ENCODE data around the gene KIF16B. TPM values are rescaled to one million over a fixed set of nuclear protein-coding genes. Genes with fewer than 3 reads are reported as not detected.

Gene KIF16B
- total RNA-seq, 3 donors from 2014 or later, result 23.8 to 47.9 (median 36.9) TPM

DNA sequence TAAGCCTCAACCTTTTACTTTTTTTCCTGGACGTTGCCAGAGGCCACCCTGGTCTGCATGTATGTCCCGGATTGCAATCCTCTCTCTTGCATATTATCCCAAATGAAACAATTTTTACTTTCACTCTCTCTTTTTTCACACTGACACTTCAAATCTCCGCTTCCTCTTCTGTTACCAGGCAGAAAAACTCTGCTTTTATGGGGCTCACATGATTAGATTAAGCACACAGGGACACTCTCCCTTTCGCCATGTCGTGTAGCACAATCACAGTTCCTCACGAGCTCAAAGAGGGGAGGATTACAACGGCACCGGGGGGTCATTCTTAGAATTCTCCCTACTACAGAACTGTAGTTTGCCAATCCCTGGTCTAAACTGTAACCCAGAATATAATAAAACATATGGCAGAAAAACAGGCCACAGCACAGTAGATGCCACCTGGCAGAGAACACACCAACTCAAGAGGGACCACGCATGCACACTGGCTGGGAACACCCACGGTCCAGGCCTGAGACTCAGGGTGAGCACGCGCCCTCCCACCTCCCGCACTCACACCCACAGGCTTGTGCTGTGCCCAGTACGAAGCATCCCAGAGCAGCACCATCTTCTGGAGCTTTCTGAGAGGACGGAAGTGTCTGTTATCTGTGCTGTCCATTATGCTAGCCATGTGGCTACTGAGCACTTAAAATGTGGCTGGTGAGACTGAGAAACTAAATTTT is 288.7 kb downstream of the KIF16B start:
- Histone ChIP-seq H3K36me3 (no peaks in the 10 kb centered on the region), H3K27me3 (no peaks in the 10 kb centered on the region), H3K4me1 (no peaks in the 10 kb centered on the region), H3K9me3 (no peaks in the 10 kb centered on the region), H3K4me3 (no peak overlapping the region), H3K27ac (no peak overlapping the region)
- intact Hi-C loops (cut with DNase I; ENCODE audit: low total_unique reads), result no loop called here
- no peak for DNase-seq (ENCODE audit: low spot score in 2 of 2)
- TF ChIP-seq, protein P1, sequence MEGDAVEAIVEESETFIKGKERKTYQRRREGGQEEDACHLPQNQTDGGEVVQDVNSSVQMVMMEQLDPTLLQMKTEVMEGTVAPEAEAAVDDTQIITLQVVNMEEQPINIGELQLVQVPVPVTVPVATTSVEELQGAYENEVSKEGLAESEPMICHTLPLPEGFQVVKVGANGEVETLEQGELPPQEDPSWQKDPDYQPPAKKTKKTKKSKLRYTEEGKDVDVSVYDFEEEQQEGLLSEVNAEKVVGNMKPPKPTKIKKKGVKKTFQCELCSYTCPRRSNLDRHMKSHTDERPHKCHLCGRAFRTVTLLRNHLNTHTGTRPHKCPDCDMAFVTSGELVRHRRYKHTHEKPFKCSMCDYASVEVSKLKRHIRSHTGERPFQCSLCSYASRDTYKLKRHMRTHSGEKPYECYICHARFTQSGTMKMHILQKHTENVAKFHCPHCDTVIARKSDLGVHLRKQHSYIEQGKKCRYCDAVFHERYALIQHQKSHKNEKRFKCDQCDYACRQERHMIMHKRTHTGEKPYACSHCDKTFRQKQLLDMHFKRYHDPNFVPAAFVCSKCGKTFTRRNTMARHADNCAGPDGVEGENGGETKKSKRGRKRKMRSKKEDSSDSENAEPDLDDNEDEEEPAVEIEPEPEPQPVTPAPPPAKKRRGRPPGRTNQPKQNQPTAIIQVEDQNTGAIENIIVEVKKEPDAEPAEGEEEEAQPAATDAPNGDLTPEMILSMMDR (IDR thresholded peaks at IDR 0.05), result no peak
- TF ChIP-seq POLR2A (IDR thresholded peaks at IDR 0.05) (no peak), POLR2AphosphoS5 (IDR thresholded peaks at IDR 0.05) (no peak)

DNA sequence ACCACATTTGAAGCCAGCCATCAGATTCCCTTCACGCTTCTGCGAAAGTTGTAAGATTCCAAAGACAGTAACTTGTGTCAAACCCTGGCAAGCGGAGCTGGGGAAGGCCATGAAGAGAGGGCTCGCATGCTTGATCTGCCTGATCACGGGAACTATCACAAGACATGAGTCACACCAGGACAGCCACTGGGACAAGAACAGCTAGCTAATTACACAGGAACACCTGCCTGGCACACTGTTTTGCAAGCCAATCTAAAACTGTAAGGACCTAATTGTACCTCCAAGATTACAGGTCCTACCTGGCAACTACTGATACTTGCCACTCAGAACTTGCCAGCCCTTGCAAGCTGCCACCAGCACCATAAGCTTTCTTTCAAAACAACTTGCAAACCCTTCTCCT is 289.3 kb downstream of the KIF16B start:
- H3K4me3 ChIP-seq, result no peak overlapping the region
- H3K9me3 ChIP-seq, result no peaks in the 10 kb centered on the region
- H3K4me1 ChIP-seq, result no peaks in the 10 kb centered on the region
- H3K36me3 ChIP-seq, result no peaks in the 10 kb centered on the region
- TF ChIP-seq, protein P1 (IDR thresholded peaks at IDR 0.05), result no peak
- TF ChIP-seq POLR2A (IDR thresholded peaks at IDR 0.05), result no peak
- no peak for TF ChIP-seq POLR2AphosphoS5 (IDR thresholded peaks at IDR 0.05)
- H3K27me3 ChIP-seq, result no peaks in the 10 kb centered on the region
- H3K27ac ChIP-seq, result no peak overlapping the region
- no peak for DNase-seq (ENCODE audit: low spot score in 2 of 2)
- intact Hi-C loops (cut with DNase I; ENCODE audit: low total_unique reads), result no loop called here

- no peaks in the 10 kb centered on the region for H3K36me3 ChIP-seq
- no peaks in the 10 kb centered on the region for H3K27me3 ChIP-seq
- intact Hi-C loops (cut with DNase I; ENCODE audit: low total_unique reads), result no loop called here
- no peak overlapping the region for H3K27ac ChIP-seq
- H3K4me3 ChIP-seq, result no peak overlapping the region
- TF ChIP-seq POLR2AphosphoS5 (IDR thresholded peaks at IDR 0.05), result no peak
- TF ChIP-seq, protein P1 (IDR thresholded peaks at IDR 0.05), result no peak
- TF ChIP-seq POLR2A (IDR thresholded peaks at IDR 0.05), result no peak
- DNase-seq (ENCODE audit: low spot score in 2 of 2), result no peak
- H3K9me3 ChIP-seq, result no peaks in the 10 kb centered on the region
- no peaks in the 10 kb centered on the region for H3K4me1 ChIP-seq
Measured at GRCh38 chr20:16283307-16283706, 289.9 kb downstream of the KIF16B start.

- DNase-seq (ENCODE audit: low spot score in 2 of 2), result no peak
- intact Hi-C loops (cut with DNase I; ENCODE audit: low total_unique reads), result no loop called here
Measured at GRCh38 chr20:16280219-16280618, 293.0 kb downstream of the KIF16B start.

GRCh38 chr20:16279320-16279719 is 293.9 kb downstream of the KIF16B start:
- H3K4me1 ChIP-seq, result no peaks in the 10 kb centered on the region
- H3K27me3 ChIP-seq, result no peaks in the 10 kb centered on the region
- H3K27ac ChIP-seq, result no peak overlapping the region
- H3K9me3 ChIP-seq, result no peaks in the 10 kb centered on the region
- intact Hi-C loops (cut with DNase I; ENCODE audit: low total_unique reads), result no loop called here
- TF ChIP-seq POLR2A (IDR thresholded peaks at IDR 0.05) (no peak), POLR2AphosphoS5 (IDR thresholded peaks at IDR 0.05) (no peak)
- TF ChIP-seq, protein P1 (IDR thresholded peaks at IDR 0.05), result no peak
- H3K4me3 ChIP-seq, result no peak overlapping the region
- DNase-seq (ENCODE audit: low spot score in 2 of 2), result no peak
- H3K36me3 ChIP-seq, result no peaks in the 10 kb centered on the region

More at GRCh38 chr20:16280219-16280618, 293.0 kb downstream of the KIF16B start:
- Histone ChIP-seq H3K4me3 (no peak overlapping the region), H3K36me3 (no peaks in the 10 kb centered on the region), H3K27ac (no peak overlapping the region), H3K9me3 (no peaks in the 10 kb centered on the region), H3K27me3 (no peaks in the 10 kb centered on the region), H3K4me1 (no peaks in the 10 kb centered on the region)
- no peak for TF ChIP-seq POLR2AphosphoS5 (IDR thresholded peaks at IDR 0.05)
- TF ChIP-seq, protein P1 (IDR thresholded peaks at IDR 0.05), result no peak
- TF ChIP-seq POLR2A (IDR thresholded peaks at IDR 0.05), result no peak

All from breast epithelium (tissue), 4 donors.